ENCODE results near the gene PLSCR3.

PLSCR3 gene

DNA sequence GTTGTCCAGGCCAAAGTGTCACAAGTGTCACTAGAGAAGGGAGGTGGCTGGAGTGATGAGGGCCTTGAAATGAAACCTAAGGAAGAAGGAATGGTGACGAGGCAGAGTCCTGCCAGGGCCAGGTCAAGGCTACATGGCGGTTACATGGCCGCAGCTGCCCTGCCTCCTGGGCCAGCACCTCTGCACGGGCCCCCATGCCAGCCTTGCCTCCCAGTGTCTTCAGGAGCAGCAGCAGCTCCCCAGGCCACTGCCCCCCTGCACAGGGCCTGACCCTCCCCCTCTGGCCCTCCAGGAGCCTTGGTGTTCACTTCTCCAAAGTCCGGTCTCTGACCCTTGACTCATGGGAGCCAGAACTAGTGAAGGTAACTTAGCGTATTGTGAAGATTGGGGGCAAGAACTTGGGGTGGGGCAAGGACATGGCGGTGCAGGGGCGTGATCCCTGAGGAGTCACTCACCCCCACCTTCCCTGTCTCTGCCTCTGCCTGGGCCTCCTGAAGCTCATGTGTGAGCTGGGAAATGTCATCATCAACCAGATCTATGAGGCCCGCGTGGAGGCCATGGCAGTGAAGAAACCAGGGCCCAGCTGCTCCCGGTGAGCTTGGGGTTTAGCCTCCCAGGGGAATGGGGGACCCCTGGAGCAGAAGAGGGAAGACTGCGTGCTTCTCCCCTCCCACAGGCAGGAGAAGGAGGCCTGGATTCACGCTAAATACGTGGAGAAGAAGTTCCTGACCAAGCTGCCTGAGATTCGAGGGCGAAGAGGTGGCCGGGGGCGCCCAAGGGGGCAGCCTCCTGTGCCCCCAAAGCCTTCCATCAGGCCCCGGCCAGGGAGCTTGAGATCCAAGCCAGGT is 46.5 kb downstream of the PLSCR3 start:
- Histone ChIP-seq H3K36me3 (ENCODE audit: control insufficient read depth, insufficient read depth, low read length) (no peaks in the 10 kb centered on the region), H3K9me3 (ENCODE audit: control insufficient read depth, low read length) (no peaks in the 10 kb centered on the region), H3K9ac (ENCODE audit: low read length) (no peak overlapping the region), H3K27me3 (ENCODE audit: control insufficient read depth, insufficient read depth, low read length) (peaks cover 22% of the 10 kb centered on the region), H3K4me3 (ENCODE audit: low read length) (no peak overlapping the region), H3K4me1 (ENCODE audit: control insufficient read depth, insufficient read depth, low read length) (peaks cover 16% of the 10 kb centered on the region)

GRCh38 chr17:7346761-7347614 is 47.3 kb downstream of the PLSCR3 start:
- Histone ChIP-seq H3K4me1 (ENCODE audit: control insufficient read depth, insufficient read depth, low read length) (peaks cover 11% of the 10 kb centered on the region), H3K27me3 (ENCODE audit: control insufficient read depth, insufficient read depth, low read length) (peaks cover 27% of the 10 kb centered on the region), H3K4me3 (ENCODE audit: low read length) (no peak overlapping the region), H3K9me3 (ENCODE audit: control insufficient read depth, low read length) (no peaks in the 10 kb centered on the region), H3K36me3 (ENCODE audit: control insufficient read depth, insufficient read depth, low read length) (no peaks in the 10 kb centered on the region), H3K9ac (ENCODE audit: low read length) (no peak overlapping the region)

GRCh38 chr17:7343250-7343649 is 51.1 kb downstream of the PLSCR3 start:
- no peak overlapping the region for H3K9ac ChIP-seq (ENCODE audit: low read length)

GRCh38 chr17:7341842-7342241 is 52.5 kb downstream of the PLSCR3 start:
- peaks cover 28% of the 10 kb centered on the region for H3K27me3 ChIP-seq (ENCODE audit: control insufficient read depth, insufficient read depth, low read length)
- H3K9me3 ChIP-seq (ENCODE audit: control insufficient read depth, low read length): no peaks in the 10 kb centered on the region
- no peak overlapping the region for H3K9ac ChIP-seq (ENCODE audit: low read length)
- no peaks in the 10 kb centered on the region for H3K4me1 ChIP-seq (ENCODE audit: control insufficient read depth, insufficient read depth, low read length)
- no peaks in the 10 kb centered on the region for H3K36me3 ChIP-seq (ENCODE audit: control insufficient read depth, insufficient read depth, low read length)
- H3K4me3 ChIP-seq (ENCODE audit: low read length): no peak overlapping the region

More at GRCh38 chr17:7343250-7343649, 51.1 kb downstream of the PLSCR3 start:
- Histone ChIP-seq H3K9me3 (ENCODE audit: control insufficient read depth, low read length) (no peaks in the 10 kb centered on the region), H3K4me1 (ENCODE audit: control insufficient read depth, insufficient read depth, low read length) (no peaks in the 10 kb centered on the region), H3K4me3 (ENCODE audit: low read length) (no peak overlapping the region), H3K36me3 (ENCODE audit: control insufficient read depth, insufficient read depth, low read length) (no peaks in the 10 kb centered on the region), H3K27me3 (ENCODE audit: control insufficient read depth, insufficient read depth, low read length) (peaks cover 28% of the 10 kb centered on the region)

- H3K9ac ChIP-seq (ENCODE audit: low read length): no peak overlapping the region
- peaks cover 38% of the 10 kb centered on the region for H3K27me3 ChIP-seq (ENCODE audit: control insufficient read depth, insufficient read depth, low read length)
- H3K4me3 ChIP-seq (ENCODE audit: low read length): no peak overlapping the region
- H3K36me3 ChIP-seq (ENCODE audit: control insufficient read depth, insufficient read depth, low read length): no peaks in the 10 kb centered on the region
- H3K4me1 ChIP-seq (ENCODE audit: control insufficient read depth, insufficient read depth, low read length): no peaks in the 10 kb centered on the region
- H3K9me3 ChIP-seq (ENCODE audit: control insufficient read depth, low read length): no peaks in the 10 kb centered on the region
Measured at GRCh38 chr17:7340179-7340578, 54.1 kb downstream of the PLSCR3 start.

Data from mucosa of stomach (tissue), 1 donor.